ENCODE results near the gene SEPTIN8. TPM values are rescaled to one million over a fixed set of nuclear protein-coding genes. Genes with fewer than 3 reads are reported as not detected.

SEPTIN8 gene
- total and polyA plus RNA-seq, 2 of the 13 experiments (the other 11 are each of a cell fraction or from before 2014, with no cell fraction given) = 41.4 to 49.9 TPM

- peak; percentile 75; the same call in 1 of the 2 replicates for TF ChIP-seq IKZF5 (CRISPR knock-in tag; IDR thresholded peaks at IDR 0.05)
- no peak for TF ChIP-seq ZFP62 (CRISPR knock-in tag; IDR thresholded peaks at IDR 0.05)
- peak; percentile 92 for TF ChIP-seq CTCF (CRISPR knock-in tag; IDR thresholded peaks at IDR 0.05)
- no peak for TF ChIP-seq NCOA5 (CRISPR knock-in tag; IDR thresholded peaks at IDR 0.05)
- no peak for TF ChIP-seq GABPA (IDR thresholded peaks at IDR 0.05; ENCODE audit: low read depth, low read length)
- peak; percentile 84 for TF ChIP-seq GABPA (CRISPR knock-in tag; IDR thresholded peaks at IDR 0.05; ENCODE audit: low read depth)
- peak; percentile 77 for TF ChIP-seq FOXA3 (CRISPR knock-in tag; IDR thresholded peaks at IDR 0.05)
- peak; percentile 60; the same call in 1 of the 2 replicates for TF ChIP-seq ZNF687 (CRISPR knock-in tag; IDR thresholded peaks at IDR 0.05)
- TF ChIP-seq ZNF280D (CRISPR knock-in tag; IDR thresholded peaks at IDR 0.05) = 0 out of 2 replicates have a peak, but pooled peaks have one; percentile 68
- no peak for TF ChIP-seq MAFK (conservative IDR thresholded peaks at IDR 0.05 in 1 of 2, IDR thresholded peaks at IDR 0.05 in 1 of 2; ENCODE audit: low read length in 2 of 2)
- no peak for TF ChIP-seq ZFP36 (IDR thresholded peaks at IDR 0.05; ENCODE audit: borderline replicate concordance, low read depth, low read length, partially characterized antibody)
- TF ChIP-seq KDM1A (CRISPR knock-in tag; IDR thresholded peaks at IDR 0.05) = 0 out of 2 replicates have a peak, but pooled peaks have one; percentile 12
- no peak for TF ChIP-seq HBP1 (CRISPR knock-in tag; IDR thresholded peaks at IDR 0.05; ENCODE audit: low read depth)
- TF ChIP-seq KDM5B (CRISPR knock-in tag; IDR thresholded peaks at IDR 0.05; ENCODE audit: borderline replicate concordance) = no peak
- peak; percentile 72; the same call in 1 of the 2 replicates for TF ChIP-seq MED13 (CRISPR knock-in tag; IDR thresholded peaks at IDR 0.05)
- TF ChIP-seq ATF1 (CRISPR knock-in tag; IDR thresholded peaks at IDR 0.05) = no peak; the same call in 1 of the 2 replicates
- TF ChIP-seq RARA (CRISPR knock-in tag; IDR thresholded peaks at IDR 0.05) = peak; percentile 74
- no peak for TF ChIP-seq ZNF17 (CRISPR knock-in tag; IDR thresholded peaks at IDR 0.05)
Measured at GRCh38 chr5:132807163-132807838, 30.3 kb upstream of the SEPTIN8 start (continued).

Measured in HepG2 (cell line).